GM13976 (cell line): ENCODE results near the gene MSTO1.
"Not testable (repeated sequence)": the region's sequence is repeated elsewhere in the genome, so short reads cannot be mapped to it uniquely, and the experiment has no call there.

Experiments
- DNase-seq: peaks from one replicate; pipeline ENCODE4 v3.0.0; 2012; ENCODE audit warnings: low spot score
- CTCF ChIP-seq: IDR thresholded peaks from 2 replicates; pipeline ENCODE4 v1.5.1; 2012; ENCODE audit warnings: borderline replicate concordance, mild to moderate bottlenecking; ENCODE audit not compliant: insufficient read depth; ENCODE audit errors: extremely low read depth, missing control alignments, control extremely low read depth
- in situ Hi-C: fragments of 300-500 bp; cut with MboI; formaldehyde crosslinking; loops from one replicate; pipeline ENCODE4 v1.12.0; 2022; ENCODE audit warnings: low sequenced_read_pairs, mixed read lengths, inconsistent platforms; ENCODE audit not compliant: unreplicated experiment

Gene MSTO1

DNA sequence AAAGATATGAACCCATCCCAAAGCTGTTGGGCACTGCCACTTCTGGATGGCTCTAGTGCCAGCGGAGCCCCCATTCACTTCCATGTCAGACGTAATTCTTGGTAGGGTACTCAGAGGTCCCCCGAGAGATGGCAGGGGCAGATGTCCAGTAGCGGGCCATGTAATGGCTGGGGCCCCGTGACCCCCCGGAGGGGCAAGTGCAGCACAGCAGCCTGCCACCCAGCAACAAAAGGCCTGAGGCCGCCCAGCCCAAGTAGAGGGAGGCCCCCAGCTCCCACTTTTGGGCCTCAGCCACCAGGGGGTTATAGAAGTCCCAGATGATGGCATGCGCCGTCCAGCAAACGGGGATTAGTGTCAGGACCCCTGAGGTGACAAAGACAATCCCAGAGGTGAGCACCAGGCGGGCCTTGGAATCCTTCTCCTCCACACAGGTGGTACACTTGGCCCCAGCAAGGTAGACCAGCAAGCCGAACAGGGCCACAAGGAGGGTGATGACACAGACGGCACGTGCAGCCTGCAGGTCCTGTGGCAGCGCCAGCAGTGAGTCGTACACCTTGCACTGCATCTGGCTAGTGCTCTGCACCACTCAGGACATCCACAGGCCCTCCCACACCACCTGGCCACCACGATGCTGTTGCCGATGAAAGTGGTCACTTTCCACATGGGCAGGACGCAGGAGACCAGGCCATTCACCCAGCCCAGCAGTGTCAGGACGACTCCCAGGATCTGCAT is 19.3 kb upstream of the MSTO1 start:
- in situ Hi-C loops = loop anchor here (25.0 kb wide), 1 partner anchor 253 kb away; no protein-coding TSS in a partner anchor
- not testable (repeated sequence) for DNase-seq

- peak; percentile 67 for DNase-seq
- peak; percentile 48 for TF ChIP-seq CTCF
- in situ Hi-C loops = loop anchor here (25.0 kb wide), 1 partner anchor 254 kb away; no protein-coding TSS in a partner anchor
Observed at GRCh38 chr1:155591770-155592169, 18.2 kb upstream of the MSTO1 start.

DNA sequence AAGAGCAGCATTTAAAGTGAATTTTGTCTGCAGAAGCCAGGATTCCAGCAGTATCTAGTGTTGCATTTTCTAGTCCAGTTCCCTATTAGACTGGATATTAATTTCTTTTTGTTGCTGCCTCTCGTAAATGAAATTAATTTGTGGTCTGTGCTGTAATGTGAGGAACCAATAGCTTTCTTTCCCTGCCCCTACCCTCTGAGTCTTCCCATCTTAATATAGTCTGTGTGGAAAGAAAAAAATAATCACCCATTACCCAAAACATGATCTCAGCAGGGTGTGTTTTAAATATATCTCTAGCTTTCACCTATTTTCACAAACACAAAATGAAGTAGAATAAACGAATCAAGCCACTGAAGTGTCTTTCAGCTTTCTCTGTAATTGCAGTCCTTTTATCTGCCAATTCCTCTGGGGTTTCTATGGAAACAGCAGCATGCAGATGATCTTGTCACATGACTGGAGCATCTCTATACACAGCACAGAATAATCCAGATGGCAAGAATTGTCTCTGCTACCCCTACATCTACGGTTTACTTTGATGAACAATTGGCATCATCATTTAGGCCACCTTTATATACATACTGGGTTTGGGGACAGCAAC is 14.0 kb upstream of the MSTO1 start:
- not testable (repeated sequence) for DNase-seq
- in situ Hi-C loops = loop anchor here (25.0 kb wide), 1 partner anchor 259 kb away; no protein-coding TSS in a partner anchor

DNA sequence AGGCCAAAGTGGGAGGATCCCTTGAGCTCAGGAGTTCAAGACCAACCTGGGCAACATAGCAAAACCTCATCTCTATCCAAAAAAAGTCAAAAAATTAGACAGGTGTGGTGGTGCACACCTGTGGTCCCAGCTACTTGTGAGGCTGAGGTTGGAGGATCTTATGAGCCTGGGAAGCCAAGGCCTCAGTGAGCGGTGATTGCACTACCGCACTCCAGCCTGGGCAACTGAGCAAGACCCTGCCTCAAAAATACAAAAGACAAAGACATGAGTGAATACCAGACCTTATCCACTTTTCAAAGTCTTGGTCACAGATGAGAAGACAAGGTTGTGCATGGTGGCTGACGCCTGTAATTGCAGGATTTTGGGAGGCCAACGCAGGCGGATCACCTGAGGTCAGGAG is 13.2 kb upstream of the MSTO1 start:
- TF ChIP-seq CTCF = no peak
- in situ Hi-C loops = loop anchor here (25.0 kb wide), 1 partner anchor 260 kb away; no protein-coding TSS in a partner anchor
- no peak for DNase-seq

DNA sequence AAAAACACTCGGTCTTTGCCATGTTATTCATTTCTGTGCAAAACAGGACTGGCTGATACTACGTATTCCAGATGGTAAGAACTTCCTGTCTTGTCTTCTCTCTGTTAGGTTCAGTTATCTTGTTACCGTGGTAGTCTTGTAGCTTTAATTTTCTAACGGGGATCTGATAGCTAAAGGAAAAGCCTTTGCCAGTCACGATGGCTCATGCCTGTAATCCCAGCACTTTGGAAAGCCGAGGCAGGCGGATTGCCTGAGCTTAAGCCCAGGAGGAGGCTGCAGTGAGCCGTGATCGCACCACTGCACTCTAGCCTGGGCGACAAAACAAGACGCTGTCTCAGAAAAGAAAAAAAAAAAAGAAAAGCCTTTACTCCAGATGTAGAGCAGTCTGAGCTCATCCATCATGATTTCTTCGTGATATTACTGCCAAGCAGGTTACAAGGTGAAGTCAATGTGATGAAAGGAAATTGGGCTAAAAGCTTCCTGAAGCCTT is 11.1 kb upstream of the MSTO1 start:
- in situ Hi-C loops = loop anchor here (25.0 kb wide), 1 partner anchor 262 kb away; no protein-coding TSS in a partner anchor

DNA sequence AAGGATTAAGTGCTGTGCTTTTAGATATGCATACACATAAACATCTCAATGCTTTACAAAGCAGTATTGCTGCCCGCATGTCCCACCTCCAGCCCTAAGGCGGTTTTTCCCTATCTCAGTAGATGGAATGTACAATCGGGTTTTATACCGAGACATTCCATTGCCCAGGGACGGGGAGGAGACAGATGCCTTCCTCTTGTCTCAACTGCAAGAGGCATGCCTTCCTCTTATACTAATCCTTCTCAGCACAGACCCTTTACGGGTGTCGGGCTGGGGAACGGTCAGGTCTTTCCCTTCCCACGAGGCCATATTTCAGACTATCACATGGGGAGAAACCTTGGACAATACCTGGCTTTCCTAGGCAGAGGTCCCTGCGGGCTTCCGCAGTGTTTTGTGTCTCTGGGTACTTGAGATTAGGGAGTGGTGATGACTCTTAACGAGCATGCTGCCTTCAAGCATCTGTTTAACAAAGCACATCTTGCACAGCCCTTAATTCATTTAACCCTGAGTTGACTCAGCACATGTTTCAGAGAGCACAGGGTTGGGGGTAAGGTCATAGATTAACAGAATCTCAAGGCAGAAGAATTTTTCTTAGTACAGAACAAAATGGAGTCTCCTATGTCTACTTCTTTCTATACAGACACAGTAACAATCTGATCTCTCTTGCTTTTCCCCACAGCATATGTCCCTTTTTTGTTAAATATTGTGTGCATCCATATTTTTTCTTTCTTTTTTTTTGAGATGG is 10.0 kb upstream of the MSTO1 start:
- in situ Hi-C loops = loop anchor here (25.0 kb wide), 1 partner anchor 263 kb away; no protein-coding TSS in a partner anchor
- DNase-seq = not testable (repeated sequence)

More for the DNA sequence above, 11.1 kb upstream of the MSTO1 start:
- no peak for TF ChIP-seq CTCF
- DNase-seq = no peak

GRCh38 chr1:155607708-155608107 is 2.3 kb upstream of the MSTO1 start:
- in situ Hi-C loops = no loop called here
- DNase-seq = no peak

More at GRCh38 chr1:155607708-155608107, 2.3 kb upstream of the MSTO1 start:
- TF ChIP-seq CTCF = no peak
